WTC11 (cell line): ENCODE measurements around the gene TUBB1. TPM values are rescaled to one million over a fixed set of nuclear protein-coding genes. Genes with fewer than 3 reads are reported as not detected.
A peak's percentile ranks its signal among the peaks of the same experiment; 100 is the strongest.

Source experiments
- ATAC-seq: fragments of 200-7000 bp; cut with Tn5 transposase; 2 replicates; pipeline ENCODE4 v1.10.0; 2021; ENCODE audit warnings: mild to moderate bottlenecking, moderate library complexity
- CTCF ChIA-PET: fragments of 300-600 bp; sonication (Branson Sonifier 250); formaldehyde crosslinking; loops from one replicate; lab custom pipeline; 2021; ENCODE audit warnings: antibody characterized with exemption; lab: Charles Lee
- POLR2A ChIA-PET: fragments of 350-600 bp; sonication (Branson Sonifier 250); formaldehyde crosslinking; loops from one replicate; lab custom pipeline; 2021; ENCODE audit warnings: antibody characterized with exemption; lab: Charles Lee
- DNase-seq: peaks from one replicate; pipeline ENCODE4 v3.0.0; 2021; ENCODE audit warnings: low spot score
- H3K27ac Mint-ChIP-seq: 2 replicates; pipeline ENCODE4 v1.8.0; 2021; ENCODE audit warnings: mixed read lengths
- H3K27me3 Mint-ChIP-seq: 2 replicates; pipeline ENCODE4 v1.8.0; 2021; ENCODE audit warnings: low read depth, mild to moderate bottlenecking, moderate library complexity, mixed read lengths
- H3K36me3 Mint-ChIP-seq: 2 replicates; pipeline ENCODE4 v1.8.0; 2021; ENCODE audit warnings: mixed read lengths
- H3K4me1 Mint-ChIP-seq: 2 replicates; pipeline ENCODE4 v1.8.0; 2022; ENCODE audit warnings: mixed read lengths
- H3K4me3 Mint-ChIP-seq: 2 replicates; pipeline ENCODE4 v1.8.0; 2021; ENCODE audit warnings: mild to moderate bottlenecking, moderate library complexity, mixed read lengths
- H3K9me3 Mint-ChIP-seq: 2 replicates; pipeline ENCODE4 v1.8.0; 2021; ENCODE audit warnings: mixed read lengths
- ATF1 ChIP-seq: sonication (generic); formaldehyde crosslinking; IDR thresholded peaks from 2 replicates; pipeline ENCODE4 v1.8.1; 2023; ENCODE audit warnings: mild to moderate bottlenecking, moderate library complexity, missing genetic modification reagents
- ATF2 ChIP-seq: sonication (generic); formaldehyde crosslinking; IDR thresholded peaks from 2 replicates; pipeline ENCODE4 v1.8.1; 2022; ENCODE audit warnings: low read depth, missing genetic modification reagents, borderline replicate concordance
- CREM ChIP-seq: sonication (generic); formaldehyde crosslinking; IDR thresholded peaks from 2 replicates; pipeline ENCODE4 v1.8.1; 2022; ENCODE audit warnings: mild to moderate bottlenecking, missing genetic modification reagents, moderate library complexity
- CTCF ChIP-seq: fragments of 200-600 bp; IDR thresholded peaks from 2 replicates; pipeline ENCODE4 v1.8.0; 2022; ENCODE audit warnings: antibody characterized with exemption
- E2F5 ChIP-seq: sonication (generic); formaldehyde crosslinking; IDR thresholded peaks from 2 replicates; pipeline ENCODE4 v1.8.1; 2022; ENCODE audit warnings: mild to moderate bottlenecking, moderate library complexity, missing genetic modification reagents
- IRF1 ChIP-seq: sonication (generic); formaldehyde crosslinking; IDR thresholded peaks from 2 replicates; pipeline ENCODE4 v1.8.0; 2023; ENCODE audit warnings: missing genetic modification reagents
- PRDM15 ChIP-seq: sonication (generic); formaldehyde crosslinking; IDR thresholded peaks from 2 replicates; pipeline ENCODE4 v1.8.0; 2022; ENCODE audit warnings: missing genetic modification reagents
- PREB ChIP-seq: sonication (generic); formaldehyde crosslinking; IDR thresholded peaks from 2 replicates; pipeline ENCODE4 v1.8.1; 2022; ENCODE audit warnings: mild to moderate bottlenecking, missing genetic modification reagents, moderate library complexity, borderline replicate concordance
- RORB ChIP-seq: fragments of 250-450 bp; sonication (Bioruptor Pico); IDR thresholded peaks from 2 replicates; pipeline ENCODE4 v1.9.0; 2021; ENCODE audit warnings: mild to moderate bottlenecking
- SOX15 ChIP-seq: fragments of 250-450 bp; sonication (Bioruptor Pico); IDR thresholded peaks from 2 replicates; pipeline ENCODE4 v1.9.0; 2021; ENCODE audit warnings: mild to moderate bottlenecking
- TCF7 ChIP-seq: sonication (generic); formaldehyde crosslinking; IDR thresholded peaks from 2 replicates; pipeline ENCODE4 v1.8.0; 2022; ENCODE audit warnings: mild to moderate bottlenecking, low read depth, missing genetic modification reagents, moderate library complexity
- USF2 ChIP-seq: sonication (generic); formaldehyde crosslinking; IDR thresholded peaks from 2 replicates; pipeline ENCODE4 v1.8.1; 2023; ENCODE audit warnings: mild to moderate bottlenecking, missing genetic modification reagents, moderate library complexity
- ZNF425 ChIP-seq: fragments of 250-450 bp; sonication (Bioruptor Pico); conservative IDR thresholded peaks from 2 replicates; pipeline ENCODE4 v1.9.0; 2021; ENCODE audit warnings: mild to moderate bottlenecking
- ZNF512 ChIP-seq: sonication (generic); formaldehyde crosslinking; IDR thresholded peaks from 2 replicates; pipeline ENCODE4 v1.8.1; 2022; ENCODE audit warnings: missing genetic modification reagents, borderline replicate concordance
- total RNA-seq: library from RNA; stranded (reverse); gene quantifications from 3 replicates; pipeline ENCODE4 v1.2.3, GENCODE V29; 2021

TUBB1 gene
- total RNA-seq, 1 experiment from 2014 or later: not detected

- no peak for TF ChIP-seq ZNF425 (CRISPR knock-in tag)
- TF ChIP-seq CTCF: no peak
- no peak for TF ChIP-seq RORB (CRISPR knock-in tag)
- TF ChIP-seq TCF7 (CRISPR knock-in tag): no peak
- peak; percentile 67; the same call in 1 of the 2 replicates for TF ChIP-seq CREM (CRISPR knock-in tag)
- TF ChIP-seq USF2 (CRISPR knock-in tag): no peak
- TF ChIP-seq SOX15 (CRISPR knock-in tag): no peak
These were observed 23.0 kb downstream of the TUBB1 start, which contains the start of gene PRELID3B (continued) for GRCh38 chr20:59042151-59042795.

- CTCF ChIA-PET: interaction anchor here (0.8 to 2.7 kb wide), 7 partner anchors 70 to 561 kb away, joined by 3 to 6 read pairs (median 4); no protein-coding TSS in a partner anchor
- Mint-ChIP-seq H3K4me3 (peak overlapping the region; percentile 82), H3K27ac (no peak overlapping the region), H3K27me3 (peaks cover 21% of the 10 kb centered on the region), H3K36me3 (peaks cover 12% of the 10 kb centered on the region), H3K4me1 (peaks cover 20% of the 10 kb centered on the region), H3K9me3 (no peaks in the 10 kb centered on the region)
- POLR2A ChIA-PET: interaction anchor here (1.9 kb wide), 1 partner anchor 11 kb away, joined by 5 read pairs; the partner anchor contains the start of gene ATP5F1E
- ATAC-seq: peak; percentile 98
- peak; percentile 91 for DNase-seq
- TF ChIP-seq ATF1 (CRISPR knock-in tag) (no peak), E2F5 (0 out of 2 replicates have a peak, but pooled peaks have one; percentile 22), IRF1 (CRISPR knock-in tag) (no peak), ZNF512 (CRISPR knock-in tag) (no peak), PRDM15 (CRISPR knock-in tag) (peak; percentile 97), ATF2 (no peak), PREB (CRISPR knock-in tag) (no peak)
These were observed 23.8 kb downstream of the TUBB1 start for GRCh38 chr20:59042796-59043631.
